GM21619 (cell line): ENCODE data around the gene EPB41L2.
"Not testable (repeated sequence)": the region's sequence is repeated elsewhere in the genome, so short reads cannot be mapped to it uniquely, and the experiment has no call there.

Experiments used
- ATAC-seq: cut with Tn5 transposase; IDR thresholded peaks from one replicate; pipeline ENCODE4 v1.9.1; 2021; ENCODE audit not compliant: unreplicated experiment

The EPB41L2 gene

GRCh38 chr6:130949553-130949952 is 113.5 kb downstream of the EPB41L2 start:
- ATAC-seq = no peak

GRCh38 chr6:130947464-130947863 is 115.6 kb downstream of the EPB41L2 start:
- ATAC-seq = no peak

GRCh38 chr6:130946076-130946475 is 117.0 kb downstream of the EPB41L2 start:
- ATAC-seq = no peak

GRCh38 chr6:130945401-130945919 is 117.6 kb downstream of the EPB41L2 start:
- ATAC-seq = peak; percentile 54

GRCh38 chr6:130944486-130944885 is 118.6 kb downstream of the EPB41L2 start:
- ATAC-seq = no peak

- no peak for ATAC-seq
Measured at GRCh38 chr6:130943738-130944137, 119.3 kb downstream of the EPB41L2 start.

GRCh38 chr6:130942752-130943151 is 120.3 kb downstream of the EPB41L2 start:
- not testable (repeated sequence) for ATAC-seq

- ATAC-seq = no peak
Measured at GRCh38 chr6:130937942-130938604, 125.0 kb downstream of the EPB41L2 start.

- ATAC-seq = no peak
Measured at GRCh38 chr6:130936933-130937332, 126.1 kb downstream of the EPB41L2 start.

GRCh38 chr6:130935978-130936377 is 127.1 kb downstream of the EPB41L2 start:
- ATAC-seq = no peak

GRCh38 chr6:130934848-130935585 is 128.0 kb downstream of the EPB41L2 start:
- ATAC-seq = no peak

GRCh38 chr6:130933712-130934200 is 129.3 kb downstream of the EPB41L2 start:
- ATAC-seq = no peak

- ATAC-seq = no peak
Measured at GRCh38 chr6:130932921-130933320, 130.1 kb downstream of the EPB41L2 start.

GRCh38 chr6:130932438-130932837 is 130.6 kb downstream of the EPB41L2 start:
- ATAC-seq = no peak

- ATAC-seq = no peak
Measured at GRCh38 chr6:130931683-130932082, 131.4 kb downstream of the EPB41L2 start.

GRCh38 chr6:130929036-130929678 is 133.9 kb downstream of the EPB41L2 start:
- no peak for ATAC-seq

- no peak for ATAC-seq
Measured at GRCh38 chr6:130928158-130928912, 134.7 kb downstream of the EPB41L2 start.

- ATAC-seq = no peak
Measured at GRCh38 chr6:130927305-130927704, 135.7 kb downstream of the EPB41L2 start.

- ATAC-seq = no peak
Measured at GRCh38 chr6:130923350-130923749, 139.7 kb downstream of the EPB41L2 start.

- ATAC-seq = no peak
Measured at GRCh38 chr6:130922922-130923321, 140.1 kb downstream of the EPB41L2 start.

GRCh38 chr6:130920969-130921368 is 142.1 kb downstream of the EPB41L2 start:
- no peak for ATAC-seq
